HepG2 (cell line): ENCODE data around the gene MS4A15. TPM values are rescaled to one million over a fixed set of nuclear protein-coding genes. Genes with fewer than 3 reads are reported as not detected.

Source experiments
- ATAC-seq: fragments of 200-7000 bp; cut with Tn5 transposase; 3 replicates; pipeline ENCODE4 v1.9.1; 2020; ENCODE audit warnings: mild to moderate bottlenecking, moderate library complexity
- BruUV-seq: library from RNA; stranded (reverse); fragments of 400-500 nt; replicated peaks from 2 replicates; lab custom pipeline; 2021; lab: Mats Ljungman, UMichigan
- CTCF ChIA-PET: fragments of 300-600 bp; formaldehyde crosslinking; extraction: SDS; loops from one replicate; lab custom pipeline; 2021; ENCODE audit warnings: low total read pairs, inconsistent platforms, low intra/inter-chr PET ratio; lab: Yijun Ruan, JAX
- POLR2A ChIA-PET: fragments of 350-600 bp; sonication (Branson Sonifier 250); formaldehyde crosslinking; loops from one replicate; lab custom pipeline; 2020; ENCODE audit warnings: antibody characterized with exemption, inconsistent platforms; lab: Yijun Ruan, JAX
- DNase-seq: peaks from one replicate; pipeline ENCODE4 v3.0.0-alpha.2; 2015; ENCODE audit warnings: low spot score
- FAIRE-seq: peaks from 3 replicates; lab custom pipeline; 2011; peaks lifted over from hg19 to GRCh38; lab: Jason Lieb, UNC
- H2AFZ ChIP-seq: one replicate; pipeline ENCODE4 v1.6.1; 2011; ENCODE audit warnings: low read length, inconsistent platforms
- H3K27ac ChIP-seq: fragments of 300-600 bp; 3 replicates; pipeline ENCODE4 v1.8.0; 2011; ENCODE audit warnings: mixed run types, mild to moderate bottlenecking, mixed read lengths, low read length, inconsistent platforms; ENCODE audit not compliant: insufficient read depth; ENCODE audit errors: extremely low read length
- H3K27me3 ChIP-seq, 2 experiments: fragments of 200-600 bp in 1 of 2; 2 replicates in 1 of 2; 3 replicates in 1 of 2; pipeline versions ENCODE4 v1.6.0 to v1.8.0; 2011; ENCODE audit warnings: low read length in 2 of 2, mild to moderate bottlenecking in 2 of 2, moderate library complexity in 2 of 2, inconsistent platforms in 1 of 2; ENCODE audit not compliant: insufficient read depth in 2 of 2, control insufficient read depth in 1 of 2
- H3K36me3 ChIP-seq, 2 experiments: fragments of 200-600 bp in 1 of 2; replicated peaks in 1 of 2; 2 replicates in 1 of 2; 3 replicates in 1 of 2; pipeline versions ENCODE4 v1.5.1 to v1.8.0; 2011; ENCODE audit warnings: low read length in 2 of 2, inconsistent platforms in 1 of 2; ENCODE audit not compliant: insufficient read depth in 2 of 2, control insufficient read depth in 1 of 2
- H3K4me1 ChIP-seq: 2 replicates; pipeline ENCODE4 v1.5.1; 2012; ENCODE audit warnings: low read length, inconsistent platforms; ENCODE audit not compliant: insufficient read depth
- H3K4me2 ChIP-seq: 2 replicates; pipeline ENCODE4 v1.6.0; 2011; ENCODE audit warnings: low read depth, low read length, inconsistent platforms
- H3K4me3 ChIP-seq, 3 experiments: fragments of 200-600 bp in 1 of 3; sonication (generic), shearing (Covaris generic) in 1 of 3; replicated peaks in 1 of 3; 2 replicates each; pipeline ENCODE4 v1.5.1; 2011 to 2016; ENCODE audit warnings: low read length in 3 of 3, inconsistent platforms in 2 of 3, low read depth in 2 of 3, mild to moderate bottlenecking in 2 of 3, control low read depth in 1 of 3, mixed read lengths in 1 of 3; ENCODE audit not compliant: insufficient read depth in 1 of 3
- H3K79me2 ChIP-seq: one replicate; pipeline ENCODE4 v1.6.1; 2011; ENCODE audit warnings: low read length, inconsistent platforms; ENCODE audit not compliant: insufficient read depth
- H3K9ac ChIP-seq: 2 replicates; pipeline ENCODE4 v1.6.0; 2011; ENCODE audit warnings: mild to moderate bottlenecking, low read depth, low read length, inconsistent platforms; ENCODE audit not compliant: insufficient read depth
- H3K9me3 ChIP-seq: 2 replicates; pipeline ENCODE4 v1.5.1; 2012; ENCODE audit warnings: mild to moderate bottlenecking, low read length
- H4K20me1 ChIP-seq: 2 replicates; pipeline ENCODE4 v1.6.0; 2011; ENCODE audit warnings: inconsistent platforms, mild to moderate bottlenecking, low read length, moderate library complexity; ENCODE audit not compliant: insufficient read depth
- GPBP1L1 ChIP-seq: sonication (generic); formaldehyde crosslinking; IDR thresholded peaks from 2 replicates; pipeline ENCODE4 v1.5.0; 2020; ENCODE audit warnings: mild to moderate bottlenecking, missing genetic modification reagents
- GZF1 ChIP-seq: sonication (generic); formaldehyde crosslinking; IDR thresholded peaks from 2 replicates; pipeline ENCODE4 v1.5.1; 2020; ENCODE audit warnings: mild to moderate bottlenecking, missing genetic modification reagents
- PATZ1 ChIP-seq: sonication (generic); formaldehyde crosslinking; IDR thresholded peaks from 2 replicates; pipeline ENCODE4 v1.4.0; 2020; ENCODE audit warnings: missing genetic modification reagents
- RELA ChIP-seq: sonication (generic); formaldehyde crosslinking; IDR thresholded peaks from 2 replicates; pipeline ENCODE4 v1.4.0; 2020; ENCODE audit warnings: missing genetic modification reagents
- ZFP90 ChIP-seq: sonication (generic); formaldehyde crosslinking; IDR thresholded peaks from 2 replicates; pipeline ENCODE4 v1.8.0; 2022; ENCODE audit warnings: missing genetic modification reagents, mild to moderate bottlenecking, inconsistent platforms, borderline replicate concordance
- ZNF775 ChIP-seq: sonication (generic); formaldehyde crosslinking; IDR thresholded peaks from 2 replicates; pipeline ENCODE4 v1.4.0; 2020; ENCODE audit warnings: missing genetic modification reagents, mild to moderate bottlenecking, moderate library complexity, borderline replicate concordance
- WGBS: methylation state at CpG from one replicate; pipeline ENCODE4 v1.1.6; 2017; ENCODE audit warnings: low lambda C conversion rate; 5-methylcytosine and 5-hydroxymethylcytosine counted together
- in situ Hi-C: cut with HindIII; loops from 2 replicates; pipeline ENCODE4 v1.10.0; 2017; ENCODE audit warnings: low pct_unique_long_range_greater_than_20kb; ENCODE audit not compliant: extremely low pct_ligation_motif_present
- intact Hi-C: fragments of 100-400 bp; cut with micrococcal nuclease; formaldehyde crosslinking; loops from one replicate; pipeline ENCODE4 v1.10.0; 2022; ENCODE audit not compliant: unreplicated experiment
- polyA plus RNA-seq, 8 experiments: library from polyadenylated mRNA; depleted of rRNA in 3 of 8; stranded (reverse) in 7 of 8; unstranded in 1 of 8; fragments of >200 nt; fragmentation: Illumina TruSeq in 4 of 8; extraction: Trizol in 4 of 8; gene quantifications; 2 replicates each; pipeline versions ENCODE4 v1.2.1 to v1.2.3, GENCODE V29; 2011 to 2016; ENCODE audit warnings: low read depth in 4 of 8, missing spikeins in 1 of 8, mixed read lengths in 1 of 8; ENCODE audit not compliant: insufficient read depth in 1 of 8
- total RNA-seq, 5 experiments: library from RNA; depleted of rRNA; stranded (reverse); fragments of >200 nt; fragmentation: Illumina TruSeq; extraction: Trizol; gene quantifications; 2 replicates each; pipeline ENCODE4 v1.2.3, GENCODE V29; 2016; ENCODE audit warnings: low read depth in 1 of 5
- TF ChIP-seq, protein P1 (sequence below): sonication (generic); formaldehyde crosslinking; IDR thresholded peaks from 2 replicates; pipeline ENCODE4 v1.4.0; 2020; ENCODE audit warnings: missing genetic modification reagents, low read depth, mild to moderate bottlenecking, borderline replicate concordance
- TF ChIP-seq, protein P2 (sequence below): sonication (generic); formaldehyde crosslinking; IDR thresholded peaks from 2 replicates; pipeline ENCODE4 v1.8.0; 2022; ENCODE audit warnings: low read depth, missing genetic modification reagents

The MS4A15 gene
- total and polyA plus RNA-seq, 2 of the 13 experiments (the other 11 are each of a cell fraction or from before 2014, with no cell fraction given): not detected

DNA sequence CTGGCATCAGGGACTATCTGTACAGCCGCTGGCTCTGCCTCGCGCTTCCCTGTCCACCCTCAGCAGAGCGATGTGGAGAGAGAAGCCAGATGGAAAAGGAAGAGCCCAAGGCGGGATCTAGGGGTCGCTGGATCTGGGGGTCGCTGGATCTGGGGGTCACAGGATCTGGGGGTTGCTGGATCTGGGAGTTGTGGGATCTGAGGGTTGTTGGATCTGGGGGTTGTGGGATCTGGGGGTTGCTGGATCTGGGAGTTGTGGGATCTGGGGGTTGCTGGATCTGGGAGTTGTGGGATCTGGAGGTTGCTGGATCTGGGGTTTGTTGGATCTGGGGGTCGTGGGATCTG, 26.4 kb downstream of the MS4A15 start:
- Histone ChIP-seq H4K20me1 (no peaks in the 10 kb centered on the region), H3K4me2 (no peak overlapping the region), H2AFZ (no peak overlapping the region), H3K27me3 (peaks cover 0 to 2% of the 10 kb centered on the region in 2 experiments; a peak in 1 of 5 replicates), H3K9ac (no peak overlapping the region), H3K4me3 (no peak overlapping the region), H3K27ac (no peak overlapping the region), H3K79me2 (no peaks in the 10 kb centered on the region), H3K36me3 (no peaks in the 10 kb centered on the region), H3K4me1 (no peaks in the 10 kb centered on the region), H3K9me3 (no peaks in the 10 kb centered on the region)
- BruUV-seq: no TSS peak
- no peak for ATAC-seq
- in situ Hi-C loops (no loop called here), intact Hi-C loops (no loop called here)
- FAIRE-seq: no peak
- POLR2A ChIA-PET: no interaction called here
- CTCF ChIA-PET: no interaction called here
- TF ChIP-seq PATZ1 (no peak), GZF1 (CRISPR knock-in tag) (no peak)
- no peak for DNase-seq
- 64% methylated on average over 8 of the region's 8 CpGs for WGBS

DNA sequence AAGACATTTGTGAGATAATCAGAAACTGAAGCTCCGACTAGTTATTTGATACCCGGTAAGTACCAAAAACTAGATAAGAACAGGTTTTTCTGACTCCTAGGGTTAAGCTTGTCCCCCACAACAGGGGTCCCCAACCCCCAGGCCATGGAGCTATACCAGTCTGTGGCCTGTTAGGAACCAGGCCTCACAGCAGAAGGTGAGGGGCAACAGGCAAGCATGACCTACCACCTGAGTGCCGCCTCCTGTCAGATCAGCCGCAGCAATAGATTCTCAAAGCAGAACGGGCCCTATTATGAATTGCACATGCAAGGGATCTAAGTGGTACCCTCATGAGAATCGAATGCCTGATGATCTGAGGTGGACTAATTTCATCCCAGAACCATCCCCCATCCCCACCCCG, 27.2 kb downstream of the MS4A15 start:
- no peak overlapping the region for H3K27ac ChIP-seq
- no peaks in the 10 kb centered on the region for H3K9me3 ChIP-seq
- H3K4me2 ChIP-seq: no peak overlapping the region
- H3K4me3 ChIP-seq: no peak overlapping the region
- H3K27me3 ChIP-seq: peaks cover 0 to 2% of the 10 kb centered on the region in 2 experiments; a peak in 1 of 5 replicates
- ChIA-PET POLR2A (no interaction called here), CTCF (no interaction called here)
- no peak for TF ChIP-seq GPBP1L1 (CRISPR knock-in tag)
- TF ChIP-seq, protein P1, sequence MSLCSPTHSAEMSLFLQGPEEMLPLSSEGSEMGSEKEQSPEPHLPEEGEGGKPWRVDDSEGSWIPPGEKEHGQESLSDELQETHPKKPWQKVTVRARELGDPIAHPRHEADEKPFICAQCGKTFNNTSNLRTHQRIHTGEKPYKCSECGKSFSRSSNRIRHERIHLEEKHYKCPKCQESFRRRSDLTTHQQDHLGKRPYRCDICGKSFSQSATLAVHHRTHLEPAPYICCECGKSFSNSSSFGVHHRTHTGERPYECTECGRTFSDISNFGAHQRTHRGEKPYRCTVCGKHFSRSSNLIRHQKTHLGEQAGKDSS: no peak
- TF ChIP-seq ZFP90 (CRISPR knock-in tag): no peak
- no peak for TF ChIP-seq ZNF775 (CRISPR knock-in tag)
- TF ChIP-seq, protein P2, sequence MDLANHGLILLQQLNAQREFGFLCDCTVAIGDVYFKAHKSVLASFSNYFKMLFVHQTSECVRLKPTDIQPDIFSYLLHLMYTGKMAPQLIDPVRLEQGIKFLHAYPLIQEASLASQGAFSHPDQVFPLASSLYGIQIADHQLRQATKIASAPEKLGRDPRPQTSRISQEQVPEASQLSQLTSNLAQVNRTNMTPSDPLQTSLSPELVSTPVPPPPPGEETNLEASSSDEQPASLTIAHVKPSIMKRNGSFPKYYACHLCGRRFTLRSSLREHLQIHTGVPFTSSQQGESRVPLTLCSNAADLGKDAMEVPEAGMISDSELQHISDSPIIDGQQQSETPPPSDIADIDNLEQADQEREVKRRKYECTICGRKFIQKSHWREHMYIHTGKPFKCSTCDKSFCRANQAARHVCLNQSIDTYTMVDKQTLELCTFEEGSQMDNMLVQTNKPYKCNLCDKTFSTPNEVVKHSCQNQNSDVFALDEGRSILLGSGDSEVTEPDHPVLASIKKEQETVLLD (CRISPR knock-in tag): no peak
- TF ChIP-seq RELA (CRISPR knock-in tag): no peak
- 67% methylated on average over 6 of the region's 7 CpGs for WGBS
- no peaks in the 10 kb centered on the region for H3K4me1 ChIP-seq
- FAIRE-seq (no peak), ATAC-seq (no peak), DNase-seq (no peak)
- no peaks in the 10 kb centered on the region for H3K79me2 ChIP-seq
- in situ Hi-C loops (no loop called here), intact Hi-C loops (no loop called here)
- H3K9ac ChIP-seq: no peak overlapping the region
- no peak overlapping the region for H2AFZ ChIP-seq
- BruUV-seq: no TSS peak
- H4K20me1 ChIP-seq: no peaks in the 10 kb centered on the region
- H3K36me3 ChIP-seq: no peaks in the 10 kb centered on the region
